Endometrium (tissue), 2 donors: Measurements from ENCODE around the gene SEMA5A.

Source experiments
- FAIRE-seq: peaks from 2 replicates; lab custom pipeline; 2012; peaks lifted over from hg19 to GRCh38; lab: Jason Lieb, UNC
- donor health status: control.
- donor health status: control.

The SEMA5A gene

DNA sequence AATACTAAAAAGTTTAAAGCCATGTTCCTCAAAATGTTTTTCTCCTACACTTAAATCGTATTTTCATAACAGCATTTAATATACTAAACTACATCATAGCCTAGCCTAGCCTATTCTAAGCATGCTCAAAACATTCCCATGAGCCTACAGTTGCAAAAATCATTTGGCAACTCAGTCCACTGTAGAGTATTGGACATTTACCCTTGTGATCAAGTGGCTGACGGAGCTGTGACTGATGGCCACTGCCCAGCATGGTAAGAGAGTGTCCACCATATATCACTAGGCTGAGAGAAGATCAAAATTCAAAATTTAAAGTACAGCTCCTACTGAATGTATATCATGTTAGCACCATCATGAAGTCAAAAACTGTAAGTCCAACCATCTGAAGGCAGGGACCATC lies 30.9 kb downstream of the SEMA5A start:
- no peak for FAIRE-seq

DNA sequence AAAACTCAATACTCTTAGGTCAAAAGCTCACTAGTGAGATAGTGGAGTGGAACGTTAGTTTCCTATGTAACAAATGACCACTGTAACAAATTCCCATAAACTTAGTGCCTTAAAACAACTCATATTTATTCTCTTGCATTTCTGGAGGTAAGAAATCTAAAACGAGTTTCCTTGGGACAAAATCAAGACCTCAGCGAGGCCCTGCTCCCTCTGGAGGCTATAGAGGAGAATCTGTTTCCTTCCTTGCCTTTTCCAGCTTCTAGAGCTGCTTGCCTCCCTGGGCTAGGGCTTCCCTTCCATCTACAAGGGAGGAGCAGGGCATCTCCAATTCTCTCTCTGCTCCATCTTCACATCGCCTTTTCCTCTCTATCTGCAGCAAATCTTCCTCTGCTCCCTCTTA lies 32.0 kb downstream of the SEMA5A start:
- FAIRE-seq, result no peak

DNA sequence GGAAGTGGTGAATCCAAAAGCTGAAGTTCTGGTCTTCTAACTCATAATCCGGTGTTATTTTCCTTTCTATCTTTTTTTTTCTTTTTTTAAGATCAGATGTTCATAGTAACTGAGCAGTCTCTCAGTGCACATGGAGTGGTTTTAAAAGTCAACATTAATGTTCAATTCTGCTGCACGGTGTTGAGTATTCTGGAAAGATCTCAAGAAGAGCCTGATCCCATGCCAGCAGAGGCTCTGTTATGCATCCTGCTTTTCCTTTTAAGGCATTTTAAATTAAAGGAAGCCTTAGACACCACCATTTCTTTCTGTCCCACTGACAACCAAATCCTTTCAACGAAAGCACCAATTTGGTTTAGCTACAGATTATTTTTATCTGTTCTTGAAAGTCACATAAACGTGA lies 33.4 kb downstream of the SEMA5A start:
- no peak for FAIRE-seq

DNA sequence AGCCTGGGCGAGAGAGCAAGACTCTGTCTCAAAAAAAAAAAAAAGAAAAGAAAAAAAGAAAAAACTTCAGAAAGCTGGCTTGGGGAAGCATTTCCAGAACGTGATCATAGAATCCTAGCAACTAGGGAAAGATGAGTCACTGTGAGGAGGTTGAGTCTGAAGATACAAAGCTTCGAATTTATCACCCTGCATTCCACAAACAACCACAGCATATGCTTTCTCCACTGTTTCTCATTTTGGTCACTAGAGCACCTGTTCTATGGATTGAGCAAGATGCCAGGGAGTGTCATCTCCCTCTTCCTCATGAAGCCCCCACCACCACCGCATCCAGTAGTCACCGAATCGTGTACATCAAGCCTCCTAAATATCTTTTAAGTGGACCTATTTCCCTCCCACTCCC lies 37.9 kb downstream of the SEMA5A start:
- no peak for FAIRE-seq

DNA sequence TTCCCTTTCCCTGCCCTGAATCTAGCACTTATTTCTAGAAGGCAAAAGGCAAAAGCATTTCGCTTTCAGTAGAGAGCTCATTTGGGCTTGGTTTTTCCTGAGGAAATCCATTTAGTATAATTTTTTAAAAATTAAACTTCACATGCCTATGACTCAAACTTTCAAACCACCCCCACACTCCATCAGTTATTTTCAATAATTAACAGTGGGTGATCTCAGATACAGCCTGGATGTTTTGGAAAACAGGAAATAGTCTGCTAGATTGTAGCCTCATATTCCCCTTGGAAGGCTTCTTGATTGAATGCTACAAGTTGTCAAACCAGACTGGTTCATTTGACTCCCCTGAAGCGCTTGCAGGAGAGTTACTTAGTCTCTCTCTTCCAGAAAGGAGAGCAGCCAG lies 40.6 kb downstream of the SEMA5A start:
- no peak for FAIRE-seq

DNA sequence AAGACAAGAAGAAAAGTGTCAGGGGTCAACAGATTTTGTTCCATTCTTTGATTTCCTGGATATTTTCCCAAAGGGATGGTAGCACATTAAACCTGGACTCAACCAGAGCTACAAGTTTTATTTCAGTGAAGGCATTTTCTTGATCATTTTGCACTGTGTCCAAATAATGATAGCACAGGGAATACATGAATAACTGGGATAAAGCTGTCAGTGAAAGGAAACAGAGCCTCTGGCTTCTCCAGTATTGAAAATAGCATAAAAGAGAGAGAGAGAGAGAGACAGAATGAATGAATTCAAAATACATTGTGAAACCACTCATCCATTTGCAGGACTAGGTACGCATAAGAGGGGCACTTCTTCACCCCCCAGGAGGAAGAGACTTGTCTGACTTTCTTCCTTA lies 43.0 kb downstream of the SEMA5A start:
- no peak for FAIRE-seq

DNA sequence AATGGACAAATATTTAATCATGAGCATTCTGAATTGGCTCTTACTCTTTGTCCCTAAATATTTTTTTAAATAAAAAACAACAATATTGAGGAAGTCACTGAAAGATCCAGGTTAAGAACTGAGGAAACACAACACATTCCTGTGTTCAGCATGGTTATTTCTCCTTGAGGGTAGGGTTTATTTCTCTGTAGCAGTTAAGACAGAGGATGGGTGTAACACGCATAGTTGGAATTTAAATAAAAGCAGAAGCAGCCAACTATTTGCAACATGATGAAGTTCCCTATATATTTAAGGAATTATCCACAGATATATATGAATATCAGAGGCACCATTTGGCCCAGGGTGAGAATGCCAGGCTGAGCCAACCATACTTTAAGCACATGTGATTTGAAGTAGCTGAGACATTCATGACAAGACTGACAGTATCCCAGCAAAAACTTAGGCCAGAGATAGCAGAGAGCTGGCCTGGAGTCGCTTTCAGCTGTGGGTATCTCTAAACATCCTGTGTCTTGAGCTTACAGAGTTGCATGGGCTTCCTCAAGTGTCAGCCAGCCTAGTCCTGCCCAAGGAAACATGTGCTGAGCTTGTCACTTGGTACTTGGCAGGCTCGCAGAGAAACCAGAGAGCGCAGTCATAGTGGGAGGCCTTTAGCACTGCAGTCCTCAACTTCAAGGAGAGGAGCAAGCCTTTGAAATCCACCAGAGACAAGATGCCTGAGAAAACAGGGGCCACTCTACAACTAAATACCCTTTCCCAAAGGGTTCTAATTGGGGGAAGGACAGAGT lies 43.6 kb downstream of the SEMA5A start:
- FAIRE-seq, result no peak

DNA sequence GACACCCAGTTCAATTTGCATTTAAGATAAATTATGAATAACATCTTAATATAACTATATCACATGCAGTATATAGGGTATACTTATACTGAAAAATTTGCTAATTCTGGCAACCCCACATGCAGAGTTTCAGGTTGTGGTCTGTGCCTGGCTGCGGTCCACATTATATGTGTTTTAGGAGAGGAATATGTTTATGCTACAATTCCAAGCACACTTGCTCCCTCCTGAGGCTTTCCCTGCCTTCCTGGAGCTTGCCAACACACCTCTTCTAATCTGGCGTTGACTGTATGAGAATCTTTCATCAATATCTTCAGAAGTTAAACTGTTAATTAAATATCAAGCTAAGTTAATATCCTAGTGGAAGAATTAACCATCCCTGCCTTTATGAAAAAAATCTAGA lies 45.2 kb downstream of the SEMA5A start:
- FAIRE-seq, result no peak

DNA sequence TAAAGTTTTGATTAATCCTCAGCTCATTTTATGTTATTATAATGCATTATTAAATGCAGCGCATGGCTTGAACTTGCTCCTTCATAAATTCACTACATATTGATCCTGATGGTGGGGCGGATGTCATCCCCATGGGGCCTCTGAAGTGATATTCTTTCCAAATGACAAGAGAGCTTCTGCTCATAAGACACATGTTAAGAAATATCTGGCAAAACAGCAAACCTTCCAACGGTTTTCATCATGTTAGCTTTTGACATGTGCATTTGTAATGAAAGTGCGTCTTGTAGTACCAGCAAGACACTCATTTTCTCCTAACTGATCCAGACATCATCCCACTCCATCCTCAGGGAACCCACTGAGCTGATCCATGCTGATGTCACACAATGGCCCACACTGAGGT lies 45.7 kb downstream of the SEMA5A start:
- FAIRE-seq, result no peak

DNA sequence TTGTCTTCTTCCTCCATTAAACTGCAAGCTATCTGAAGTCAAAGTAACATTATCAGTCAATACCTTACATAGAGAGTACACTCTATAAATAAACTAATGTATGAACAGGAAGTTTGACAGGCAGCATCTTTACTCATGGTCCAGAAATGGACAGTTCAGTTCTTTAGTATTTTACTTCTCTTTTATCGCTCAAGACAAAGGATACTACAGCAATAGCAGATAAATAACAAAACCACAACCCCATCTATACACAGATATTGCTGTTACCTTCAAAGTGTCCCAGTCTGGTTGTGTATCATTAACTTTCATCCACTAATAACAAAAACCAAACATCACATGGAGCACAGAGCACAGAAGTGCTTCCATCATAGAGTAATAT lies 46.4 kb downstream of the SEMA5A start:
- FAIRE-seq, result no peak

DNA sequence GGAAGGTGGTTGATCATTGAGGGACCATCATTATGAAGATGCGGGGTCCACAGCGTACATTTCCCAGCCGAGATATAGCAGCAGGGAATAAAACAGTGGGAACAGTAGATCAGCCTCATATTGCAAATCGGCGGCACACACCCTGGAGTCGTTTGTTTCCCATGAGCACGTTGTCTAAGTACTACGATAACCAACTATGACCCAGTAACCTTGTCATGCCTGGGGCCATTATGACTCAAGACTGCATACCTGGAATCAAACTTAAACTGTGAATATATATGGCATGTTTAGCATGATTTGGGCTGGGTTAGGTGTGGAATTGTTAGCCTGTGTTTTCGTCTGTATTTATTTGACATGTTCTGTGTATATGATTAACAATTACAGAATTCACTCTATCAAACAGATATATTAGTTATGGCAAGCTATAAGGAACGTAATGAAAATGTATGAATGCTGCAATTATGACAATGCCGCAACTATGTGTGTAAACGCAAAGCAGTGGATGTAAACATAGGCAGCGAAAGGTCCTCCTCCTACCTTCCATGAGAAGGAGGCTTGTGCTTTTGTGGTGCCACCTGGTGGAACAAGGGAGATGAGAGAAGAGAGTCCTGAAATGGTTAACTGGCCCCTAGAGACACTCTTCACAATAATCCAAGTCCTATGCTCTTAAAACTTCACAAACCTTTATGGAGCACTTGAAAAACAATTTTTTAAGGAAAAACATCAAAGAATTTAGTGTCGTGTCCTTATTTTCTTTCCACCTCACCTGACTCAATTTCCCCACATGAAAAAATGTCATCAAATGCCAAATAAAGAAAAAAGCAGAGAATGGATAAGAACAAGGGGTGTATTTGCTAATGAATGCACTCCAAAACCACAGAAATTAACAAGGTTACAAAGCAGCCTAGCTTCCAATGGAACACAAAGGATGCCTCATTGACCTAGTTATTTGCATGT lies 47.1 kb downstream of the SEMA5A start:
- FAIRE-seq, result no peak

DNA sequence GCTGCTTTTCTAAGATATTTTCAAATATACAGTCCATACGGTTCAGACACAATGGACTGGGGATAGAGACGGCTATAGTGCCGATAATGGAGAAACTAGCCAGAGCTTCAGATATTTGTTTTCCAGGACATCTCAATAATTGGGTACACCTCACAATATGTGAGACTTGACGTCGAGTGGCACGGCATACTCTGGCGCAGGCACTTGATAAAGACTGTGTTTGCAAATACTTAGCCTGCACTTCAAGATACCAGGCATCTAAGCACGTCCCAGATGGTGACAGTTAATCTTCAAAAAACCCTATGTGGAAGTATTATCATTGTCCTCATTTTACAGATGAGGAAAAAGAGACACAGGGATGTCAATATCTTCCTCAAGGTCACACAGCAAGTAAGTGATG lies 48.5 kb downstream of the SEMA5A start:
- FAIRE-seq, result no peak

DNA sequence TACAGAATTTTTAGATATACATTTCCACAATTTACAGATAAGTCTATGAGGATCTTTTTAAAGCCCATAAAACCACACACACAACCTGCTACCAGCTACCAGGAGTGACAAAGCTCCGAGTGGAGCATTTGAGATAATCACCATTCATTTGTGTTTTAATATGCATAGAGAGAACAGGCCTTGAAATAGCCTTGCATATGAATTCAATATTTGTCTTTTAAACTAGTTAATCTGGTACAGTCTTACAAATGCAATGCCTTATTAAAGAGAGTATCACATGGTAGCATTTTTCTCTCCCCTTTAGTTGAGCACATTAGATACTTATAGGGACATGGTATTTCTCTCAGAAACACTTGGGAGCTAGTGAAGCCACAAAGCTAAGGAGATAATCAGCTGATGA lies 49.1 kb downstream of the SEMA5A start:
- no peak for FAIRE-seq

DNA sequence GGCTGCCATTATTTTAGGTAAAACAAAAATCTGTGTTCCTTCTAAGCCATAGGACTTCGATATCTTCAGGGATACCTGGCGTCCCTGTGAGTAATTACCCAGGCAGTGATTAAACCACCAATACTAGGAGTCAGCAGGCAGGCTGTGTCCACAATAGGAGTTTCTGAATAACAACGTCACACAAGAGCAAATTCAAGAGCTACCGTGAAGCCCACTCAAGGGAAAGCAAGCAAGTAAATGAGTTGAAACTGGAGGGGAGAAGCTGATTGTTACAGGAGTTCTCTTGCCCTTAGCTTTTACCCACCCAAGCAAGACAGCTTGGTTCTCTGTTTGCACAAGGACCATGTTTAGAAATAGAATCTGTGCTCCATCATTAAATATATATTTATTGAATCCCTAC lies 50.8 kb downstream of the SEMA5A start:
- no peak for FAIRE-seq

DNA sequence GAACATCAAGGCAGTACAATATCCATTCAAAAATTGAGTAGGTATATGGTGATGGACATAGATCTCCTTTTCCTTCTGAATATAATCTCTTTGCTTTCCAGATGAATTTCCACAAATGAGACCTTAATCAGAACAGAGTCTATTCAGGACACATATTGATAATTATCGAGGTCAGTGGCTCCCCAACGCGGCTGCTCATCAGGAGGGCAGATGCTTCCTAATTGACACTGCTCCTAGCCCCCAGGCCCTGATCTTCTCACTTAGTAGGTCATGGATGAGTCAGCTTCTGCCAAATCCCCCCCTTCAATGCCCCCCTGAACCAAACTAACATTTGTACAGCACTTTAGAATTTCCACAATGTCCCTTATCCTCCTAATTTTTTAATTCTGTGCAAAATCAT lies 51.6 kb downstream of the SEMA5A start:
- FAIRE-seq, result no peak

DNA sequence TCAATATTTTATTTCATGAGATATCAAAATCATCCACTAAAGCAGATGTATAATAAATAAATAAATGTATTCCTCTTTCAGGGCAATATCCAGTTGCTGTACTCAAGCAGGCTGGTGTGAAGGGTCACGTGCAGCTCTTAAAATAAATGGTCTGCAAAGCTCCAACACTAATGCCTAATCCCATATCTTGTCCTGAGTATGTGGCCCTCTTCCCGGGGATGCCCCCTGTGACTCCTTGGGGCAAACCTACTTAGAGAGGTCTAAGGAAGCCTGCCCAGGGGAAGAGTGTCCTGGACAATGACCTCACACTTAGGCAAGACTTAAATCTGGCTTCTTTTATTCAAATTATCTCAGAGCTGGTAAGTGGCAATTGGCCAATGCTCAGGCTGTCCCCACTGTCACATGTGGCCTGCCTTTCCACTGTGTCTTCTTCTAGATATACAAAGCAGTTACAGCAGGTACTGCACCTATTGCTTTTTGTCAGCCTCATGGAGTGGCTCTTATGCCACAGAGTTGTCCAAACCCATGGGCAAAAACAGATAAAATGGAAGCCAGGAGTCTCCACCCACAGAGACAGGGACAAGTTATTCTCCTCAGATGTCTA lies 55.3 kb downstream of the SEMA5A start:
- no peak for FAIRE-seq

DNA sequence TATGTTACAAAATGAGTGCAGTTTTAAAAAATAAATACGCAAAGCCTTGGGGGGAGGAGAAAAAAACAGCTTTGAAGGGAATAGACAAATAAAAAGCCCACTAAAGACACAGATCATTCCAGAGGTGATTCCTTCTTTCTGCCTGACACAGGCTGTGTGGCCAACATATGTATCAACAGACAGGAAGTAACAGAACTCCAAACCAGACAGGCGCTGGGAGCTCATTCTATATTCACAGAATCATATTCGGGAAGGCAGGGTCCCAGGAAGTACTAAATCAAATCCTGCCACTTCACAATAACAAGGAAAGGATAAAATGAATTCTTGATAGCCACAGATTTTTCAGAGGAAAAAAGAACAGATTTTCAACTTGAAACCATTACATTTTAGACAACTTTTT lies 62.1 kb downstream of the SEMA5A start:
- no peak for FAIRE-seq

DNA sequence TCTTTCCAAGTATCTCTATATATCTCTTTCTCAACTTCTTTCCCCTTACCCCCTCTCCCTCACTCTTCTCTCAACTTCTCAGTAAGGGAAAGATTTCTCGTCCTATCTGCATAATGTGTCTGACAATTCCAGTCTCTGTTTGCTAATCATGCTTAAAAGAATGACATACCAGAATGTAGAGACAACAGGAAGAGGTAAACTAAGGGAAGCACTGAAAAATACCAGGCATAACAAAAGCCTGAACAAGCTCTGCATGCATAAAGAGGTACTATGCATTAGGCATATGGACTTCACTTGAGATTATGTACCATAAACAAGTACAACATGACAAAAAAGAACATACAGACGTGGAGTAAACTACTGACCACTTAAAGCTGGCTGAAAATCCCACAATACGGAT lies 62.6 kb downstream of the SEMA5A start:
- no peak for FAIRE-seq

DNA sequence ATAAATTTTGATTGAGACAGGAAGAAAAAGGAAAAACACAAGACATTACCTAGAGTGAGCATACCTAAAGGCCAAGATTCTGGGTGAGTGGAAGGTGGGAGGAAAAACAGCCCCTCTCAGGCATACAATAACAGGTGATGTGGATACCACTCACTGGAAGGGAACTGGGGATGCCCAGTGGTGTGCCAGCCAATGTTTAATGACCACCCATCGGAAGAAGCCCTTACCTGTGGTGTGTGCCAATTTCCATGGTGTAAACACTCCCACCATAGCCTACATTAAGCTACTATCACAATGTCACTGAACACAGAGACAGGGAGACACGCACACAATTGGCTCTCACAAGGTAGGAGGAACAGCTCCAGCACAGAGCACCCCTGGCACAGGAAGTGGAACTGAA lies 63.5 kb downstream of the SEMA5A start:
- no peak for FAIRE-seq

DNA sequence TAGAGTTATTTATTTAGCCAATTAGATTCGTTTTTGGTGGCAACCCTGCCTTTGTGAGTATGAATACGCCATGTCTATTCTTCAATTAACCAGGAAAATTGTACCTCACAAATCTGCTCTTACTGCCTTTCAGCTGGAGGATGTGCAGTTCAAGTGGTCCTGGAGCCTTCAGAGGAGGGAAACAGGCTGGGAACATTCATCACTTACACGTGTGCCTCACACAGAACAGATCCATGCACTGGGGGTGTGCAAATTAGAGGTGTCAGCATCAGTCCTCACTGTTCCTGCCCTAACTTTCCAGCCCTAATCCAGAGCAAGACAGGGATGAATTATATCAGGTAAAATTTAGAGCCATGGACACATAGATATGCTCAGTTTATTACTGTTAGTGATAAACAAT lies 65.4 kb downstream of the SEMA5A start:
- FAIRE-seq, result no peak

DNA sequence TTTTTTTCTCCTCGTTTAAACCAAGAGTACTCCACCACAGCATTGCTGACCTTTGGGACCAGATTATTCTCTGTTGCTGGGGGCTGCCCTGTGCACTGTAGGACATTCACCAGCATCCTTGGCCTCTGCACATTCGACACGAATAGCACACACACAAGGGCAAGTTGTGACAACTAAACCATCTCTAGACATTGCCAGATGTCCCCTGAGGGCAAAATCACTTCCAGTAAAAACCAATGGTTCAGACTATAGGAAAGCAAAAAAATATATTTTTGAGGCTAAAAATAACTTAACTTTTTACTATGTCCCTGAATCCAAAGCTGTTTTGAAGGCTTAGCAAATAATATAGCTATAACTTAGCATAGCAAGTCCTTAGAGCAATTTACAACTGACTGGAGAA lies 65.9 kb downstream of the SEMA5A start:
- no peak for FAIRE-seq

DNA sequence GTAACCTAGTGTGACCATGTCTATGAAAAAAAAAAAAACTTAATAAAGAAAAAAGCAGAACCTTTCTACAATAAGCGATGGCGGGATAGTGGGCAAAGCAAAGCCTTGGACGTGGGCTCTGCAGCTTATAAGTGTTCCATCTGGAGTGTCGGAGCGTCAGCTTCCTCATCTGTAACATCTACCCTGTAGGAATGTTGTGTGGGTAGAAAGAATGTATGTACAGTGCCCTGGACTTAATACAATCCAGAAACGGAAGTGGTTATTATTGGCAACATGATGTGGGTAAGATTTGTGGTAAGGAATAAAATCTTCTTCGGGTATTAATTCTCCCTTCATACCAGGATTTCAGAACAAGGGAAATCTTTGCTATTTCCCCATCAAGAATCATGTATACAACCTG lies 66.5 kb downstream of the SEMA5A start:
- no peak for FAIRE-seq

DNA sequence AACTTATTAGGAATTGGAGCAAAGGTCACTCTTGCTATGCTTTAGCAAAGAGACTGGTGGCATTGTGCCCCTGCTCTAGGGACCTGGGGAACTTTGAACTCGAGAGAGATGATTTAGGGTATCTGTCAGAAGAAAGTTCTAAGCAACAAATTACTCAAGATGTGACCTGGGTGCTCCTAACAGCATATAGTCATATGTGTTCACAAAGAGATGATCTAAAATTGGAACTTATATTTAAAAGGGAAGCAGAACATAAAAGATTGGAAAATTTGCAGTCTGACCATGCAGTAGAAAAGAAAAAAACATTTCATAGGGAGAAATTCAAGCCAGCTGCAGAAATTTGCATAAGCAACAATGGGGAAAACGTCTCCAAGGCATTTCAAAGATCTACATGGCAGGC lies 68.3 kb downstream of the SEMA5A start:
- FAIRE-seq, result no peak
